IMR-90 (cell line): Measurements from ENCODE around the gene PTRH2. TPM values are rescaled to one million over a fixed set of nuclear protein-coding genes. Genes with fewer than 3 reads are reported as not detected.

Experiments
- ATAC-seq: fragments of 200-7000 bp; cut with Tn5 transposase; 2 replicates; pipeline ENCODE4 v1.9.1; 2020; ENCODE audit warnings: low read depth, mild to moderate bottlenecking, moderate library complexity
- BruUV-seq: library from RNA; stranded (reverse); fragments of 400-500 nt; replicated peaks from 2 replicates; lab custom pipeline; 2021; lab: Mats Ljungman, UMichigan
- CTCF ChIA-PET: fragments of 300-600 bp; formaldehyde crosslinking; extraction: SDS; loops from one replicate; lab custom pipeline; 2021; ENCODE audit warnings: antibody characterized with exemption; lab: Yijun Ruan, JAX
- POLR2A ChIA-PET: fragments of 300-600 bp; sonication (Branson Sonifier 250); formaldehyde crosslinking; loops from one replicate; lab custom pipeline; 2022; ENCODE audit warnings: antibody characterized with exemption; ENCODE audit not compliant: unreplicated experiment; lab: Charles Lee
- DNase-seq: peaks from one replicate; pipeline ENCODE4 v3.0.0; 2013
- H2AFZ ChIP-seq: replicated peaks from 2 replicates; pipeline ENCODE3; 2013; ENCODE audit warnings: low read length, mild to moderate bottlenecking; ENCODE audit not compliant: poor library complexity
- H2AK5ac ChIP-seq: 2 replicates; pipeline ENCODE4 v1.6.1; 2013; ENCODE audit warnings: low read depth, low read length, inconsistent platforms
- H2AK9ac ChIP-seq: replicated peaks from 2 replicates; pipeline ENCODE3; 2013; ENCODE audit warnings: mild to moderate bottlenecking, low read depth, low read length, moderate library complexity; ENCODE audit not compliant: poor library complexity
- H2BK120ac ChIP-seq: 2 replicates; pipeline ENCODE4 v1.6.1; 2013; ENCODE audit warnings: low read depth, low read length, inconsistent platforms
- H2BK15ac ChIP-seq: 3 replicates; pipeline ENCODE4 v1.6.1; 2013; ENCODE audit warnings: low read depth, low read length, inconsistent platforms
- H2BK20ac ChIP-seq: 2 replicates; pipeline ENCODE4 v1.6.1; 2013; ENCODE audit warnings: low read depth, mild to moderate bottlenecking, inconsistent platforms, low read length, moderate library complexity
- H2BK5ac ChIP-seq: 2 replicates; pipeline ENCODE4 v1.6.1; 2013; ENCODE audit warnings: mild to moderate bottlenecking, low read depth, low read length, inconsistent platforms; ENCODE audit not compliant: poor library complexity, severe bottlenecking
- H3K14ac ChIP-seq: replicated peaks from 2 replicates; pipeline ENCODE4 v1.6.1; 2013; ENCODE audit warnings: low read depth, low read length, inconsistent platforms
- H3K18ac ChIP-seq: 2 replicates; pipeline ENCODE4 v1.6.1; 2013; ENCODE audit warnings: low read depth, low read length, control low read depth
- H3K23ac ChIP-seq: 2 replicates; pipeline ENCODE4 v1.6.1; 2013; ENCODE audit warnings: low read depth, low read length, inconsistent platforms
- H3K27ac ChIP-seq: 2 replicates; pipeline ENCODE4 v1.5.1; 2013; ENCODE audit warnings: mild to moderate bottlenecking, control low read depth, low read length; ENCODE audit not compliant: insufficient read depth
- H3K27me3 ChIP-seq: 2 replicates; pipeline ENCODE4 v1.6.1; 2013; ENCODE audit warnings: low read length; ENCODE audit not compliant: control insufficient read depth, insufficient read depth
- H3K36me3 ChIP-seq: 2 replicates; pipeline ENCODE4 v1.6.1; 2013; ENCODE audit warnings: low read length, mixed read lengths; ENCODE audit not compliant: control insufficient read depth, insufficient read depth
- H3K4ac ChIP-seq: 2 replicates; pipeline ENCODE4 v1.6.1; 2013; ENCODE audit warnings: low read depth, low read length, inconsistent platforms
- H3K4me1 ChIP-seq: 2 replicates; pipeline ENCODE4 v1.6.1; 2013; ENCODE audit warnings: low read length, mixed read lengths; ENCODE audit not compliant: control insufficient read depth, insufficient read depth
- H3K4me2 ChIP-seq: 2 replicates; pipeline ENCODE4 v1.6.1; 2013; ENCODE audit warnings: low read depth, mild to moderate bottlenecking, control low read depth, low read length, moderate library complexity
- H3K4me3 ChIP-seq: 2 replicates; pipeline ENCODE4 v1.5.1; 2013; ENCODE audit warnings: low read depth, mild to moderate bottlenecking, control low read depth, low read length, moderate library complexity; ENCODE audit not compliant: insufficient read depth
- H3K56ac ChIP-seq: 2 replicates; pipeline ENCODE4 v1.6.1; 2013; ENCODE audit warnings: low read length, inconsistent platforms; ENCODE audit not compliant: insufficient read depth; ENCODE audit errors: extremely low read depth
- H3K79me1 ChIP-seq, 2 experiments: 2 replicates each; pipeline ENCODE4 v1.6.1; 2013; ENCODE audit warnings: low read length in 2 of 2, inconsistent platforms in 1 of 2, low read depth in 1 of 2
- H3K9ac ChIP-seq: 2 replicates; pipeline ENCODE4 v1.6.1; 2013; ENCODE audit warnings: low read depth, low read length, control low read depth
- H3K9me1 ChIP-seq: 2 replicates; pipeline ENCODE4 v1.6.1; 2013; ENCODE audit warnings: low read length, inconsistent platforms; ENCODE audit not compliant: insufficient read depth
- H3K9me3 ChIP-seq: 2 replicates; pipeline ENCODE4 v1.6.1; 2013; ENCODE audit warnings: low read length; ENCODE audit not compliant: control insufficient read depth, insufficient read depth
- H4K20me1 ChIP-seq: 2 replicates; pipeline ENCODE4 v1.6.1; 2013; ENCODE audit warnings: low read length, inconsistent platforms; ENCODE audit not compliant: insufficient read depth
- H4K5ac ChIP-seq: 2 replicates; pipeline ENCODE4 v1.6.1; 2013; ENCODE audit warnings: mild to moderate bottlenecking, low read depth, low read length, control low read depth
- H4K8ac ChIP-seq, 2 experiments: 2 replicates each; pipeline ENCODE4 v1.6.1; 2013; ENCODE audit warnings: low read depth in 2 of 2, low read length in 2 of 2, control low read depth in 1 of 2, inconsistent platforms in 1 of 2
- H4K91ac ChIP-seq: 2 replicates; pipeline ENCODE4 v1.6.1; 2013; ENCODE audit warnings: low read depth, low read length, inconsistent platforms; ENCODE audit not compliant: insufficient read depth
- BHLHE40 ChIP-seq: fragments of 150-350 bp; IDR thresholded peaks from 2 replicates; pipeline ENCODE4 v1.6.1; 2016; ENCODE audit warnings: mild to moderate bottlenecking, low read depth, low read length
- CEBPB ChIP-seq: IDR thresholded peaks from 2 replicates; pipeline ENCODE4 v1.6.1; 2012; ENCODE audit warnings: low read depth, low read length, improper control_type of control experiment
- CHD1 ChIP-seq: IDR thresholded peaks from 2 replicates; pipeline ENCODE4 v1.6.1; 2012; ENCODE audit warnings: low read depth, low read length, improper control_type of control experiment
- FOS ChIP-seq: fragments of 150-350 bp; IDR thresholded peaks from 2 replicates; pipeline ENCODE4 v1.6.1; 2016; ENCODE audit warnings: low read depth, low read length
- MXI1 ChIP-seq: IDR thresholded peaks from 2 replicates; pipeline ENCODE4 v1.6.1; 2012; ENCODE audit warnings: low read depth, mild to moderate bottlenecking, low read length, moderate library complexity, borderline replicate concordance
- SMC3 ChIP-seq: fragments of 150-350 bp; IDR thresholded peaks from 2 replicates; pipeline ENCODE4 v1.6.1; 2016; ENCODE audit warnings: low read depth, mild to moderate bottlenecking, antibody characterized with exemption, low read length, moderate library complexity
- WGBS, 2 experiments: methylation state at CpG; one replicate each; pipeline versions ENCODE4 v1.1.5 to v1.1.7; 2013; ENCODE audit warnings: missing lambda C conversion rate in 2 of 2; ENCODE audit not compliant: insufficient read length in 1 of 2; ENCODE audit errors: extremely low coverage in 2 of 2; 5-methylcytosine and 5-hydroxymethylcytosine counted together
- dilution Hi-C: fragments of 300-500 bp; cut with HindIII; formaldehyde crosslinking; loops from one replicate; pipeline ENCODE4 v1.14.3; 2018; ENCODE audit warnings: low sequenced_read_pairs; ENCODE audit not compliant: unreplicated experiment
- in situ Hi-C: fragments of 300-500 bp; cut with MboI; formaldehyde crosslinking; loops from 3 replicates; pipeline ENCODE4 v1.14.3; 2019; ENCODE audit warnings: low sequenced_read_pairs, inconsistent platforms, mixed read lengths
- intact Hi-C: fragments of 100-400 bp; cut with micrococcal nuclease; formaldehyde crosslinking; loops from 2 replicates; pipeline ENCODE4 v1.10.0; 2022
- polyA plus RNA-seq, 3 experiments: library from polyadenylated mRNA; depleted of rRNA; stranded (reverse); fragments of >200 nt; gene quantifications; 2 replicates each; pipeline ENCODE4 v1.2.3, GENCODE V29; 2012; ENCODE audit warnings: low replicate concordance in 1 of 3
- total RNA-seq: library from RNA; depleted of rRNA; stranded (reverse); fragments of >200 nt; gene quantifications from 2 replicates; pipeline ENCODE4 v1.2.3, GENCODE V29; 2012
- TF ChIP-seq, protein P1 (sequence below): fragments of 150-350 bp; IDR thresholded peaks from 2 replicates; pipeline ENCODE4 v1.6.1; 2017; ENCODE audit warnings: mild to moderate bottlenecking, antibody characterized with exemption, low read length, low read depth
- TF ChIP-seq, protein P2 (sequence below): fragments of 150-350 bp; IDR thresholded peaks from 2 replicates; pipeline ENCODE4 v1.6.1; 2016; ENCODE audit warnings: low read depth, mild to moderate bottlenecking, low read length, moderate library complexity, borderline replicate concordance
- TF ChIP-seq, protein P3 (sequence below): conservative IDR thresholded peaks from 2 replicates; pipeline ENCODE4 v1.5.1; 2012; ENCODE audit warnings: mild to moderate bottlenecking, low read depth, low read length, improper control_type of control experiment

Gene PTRH2
- total and polyA plus RNA-seq, 2 of the 4 experiments (the other 2 are of a cell fraction): 24.9 to 49.7 TPM

DNA sequence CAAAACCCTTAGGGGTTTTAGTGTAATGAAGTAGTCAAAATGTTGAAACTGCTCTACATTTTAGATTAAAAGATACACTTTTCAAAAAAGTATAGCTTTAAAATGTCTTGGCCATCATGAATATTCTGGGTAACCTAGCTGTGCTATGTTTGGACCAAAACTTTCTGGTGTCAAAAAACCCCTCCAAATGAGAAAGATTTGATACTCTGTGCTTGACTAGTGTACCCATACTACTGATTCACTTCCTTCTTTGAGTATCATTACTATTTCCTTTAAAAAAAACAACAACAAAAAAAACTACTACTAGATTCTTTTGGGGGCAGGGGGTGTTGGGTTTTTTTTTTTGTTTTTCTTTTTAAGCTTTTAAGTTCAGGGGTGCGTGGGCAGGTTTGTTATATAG, 37.3 kb downstream of the PTRH2 start:
- DNase-seq: no peak
- ChIA-PET POLR2A (interaction anchor here (0.6 kb wide), 1 partner anchor 422 kb away, joined by 3 read pairs; no protein-coding TSS in a partner anchor), CTCF (no interaction called here)
- Histone ChIP-seq H4K8ac (peak overlapping the region in 1 of 2 experiments; percentile 54; a peak in 2 of 4 replicates), H3K23ac (peak overlapping the region; percentile 29; the same call in 1 of the 2 replicates), H2AK5ac (0 out of 2 replicates have a peak overlapping the region, but pooled peaks have one; percentile 84), H4K91ac (no peak overlapping the region), H3K9ac (no peak overlapping the region), H2AFZ (no peak overlapping the region), H3K36me3 (peaks cover 37% of the 10 kb centered on the region), H3K14ac (no peak overlapping the region; the same call in 1 of the 2 replicates), H4K20me1 (peaks cover 11% of the 10 kb centered on the region; the same call in 1 of the 2 replicates), H3K4me1 (peaks cover 11% of the 10 kb centered on the region), H3K4me2 (no peak overlapping the region), H3K27ac (no peak overlapping the region), H3K27me3 (no peaks in the 10 kb centered on the region), H3K56ac (no peak overlapping the region), H3K4ac (no peak overlapping the region; the same call in 1 of the 2 replicates), H3K18ac (no peak overlapping the region; the same call in 1 of the 2 replicates), H3K9me3 (no peaks in the 10 kb centered on the region), H3K79me1 (peaks cover 25 to 42% of the 10 kb centered on the region in 2 experiments), H3K4me3 (no peak overlapping the region), H2AK9ac (no peak overlapping the region), H2BK120ac (peak overlapping the region; percentile 54; the same call in 1 of the 2 replicates), H4K5ac (no peak overlapping the region), H2BK20ac (peak overlapping the region; percentile 44; the same call in 1 of the 2 replicates), H2BK5ac (peak overlapping the region; percentile 97), H2BK15ac (peak overlapping the region; percentile 68; the same call in 1 of the 3 replicates), H3K9me1 (peaks cover 3% of the 10 kb centered on the region; the same call in 1 of the 2 replicates)
- in situ Hi-C loops (no loop called here), intact Hi-C loops (no loop called here), dilution Hi-C loops (no loop called here)
- TF ChIP-seq CHD1 (no peak), BHLHE40 (no peak), CEBPB (no peak), FOS (no peak), SMC3 (no peak), MXI1 (no peak)
- TF ChIP-seq, protein P1, sequence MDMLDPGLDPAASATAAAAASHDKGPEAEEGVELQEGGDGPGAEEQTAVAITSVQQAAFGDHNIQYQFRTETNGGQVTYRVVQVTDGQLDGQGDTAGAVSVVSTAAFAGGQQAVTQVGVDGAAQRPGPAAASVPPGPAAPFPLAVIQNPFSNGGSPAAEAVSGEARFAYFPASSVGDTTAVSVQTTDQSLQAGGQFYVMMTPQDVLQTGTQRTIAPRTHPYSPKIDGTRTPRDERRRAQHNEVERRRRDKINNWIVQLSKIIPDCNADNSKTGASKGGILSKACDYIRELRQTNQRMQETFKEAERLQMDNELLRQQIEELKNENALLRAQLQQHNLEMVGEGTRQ: no peak
- TF ChIP-seq, protein P2, sequence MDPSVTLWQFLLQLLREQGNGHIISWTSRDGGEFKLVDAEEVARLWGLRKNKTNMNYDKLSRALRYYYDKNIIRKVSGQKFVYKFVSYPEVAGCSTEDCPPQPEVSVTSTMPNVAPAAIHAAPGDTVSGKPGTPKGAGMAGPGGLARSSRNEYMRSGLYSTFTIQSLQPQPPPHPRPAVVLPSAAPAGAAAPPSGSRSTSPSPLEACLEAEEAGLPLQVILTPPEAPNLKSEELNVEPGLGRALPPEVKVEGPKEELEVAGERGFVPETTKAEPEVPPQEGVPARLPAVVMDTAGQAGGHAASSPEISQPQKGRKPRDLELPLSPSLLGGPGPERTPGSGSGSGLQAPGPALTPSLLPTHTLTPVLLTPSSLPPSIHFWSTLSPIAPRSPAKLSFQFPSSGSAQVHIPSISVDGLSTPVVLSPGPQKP: no peak
- TF ChIP-seq, protein P3, sequence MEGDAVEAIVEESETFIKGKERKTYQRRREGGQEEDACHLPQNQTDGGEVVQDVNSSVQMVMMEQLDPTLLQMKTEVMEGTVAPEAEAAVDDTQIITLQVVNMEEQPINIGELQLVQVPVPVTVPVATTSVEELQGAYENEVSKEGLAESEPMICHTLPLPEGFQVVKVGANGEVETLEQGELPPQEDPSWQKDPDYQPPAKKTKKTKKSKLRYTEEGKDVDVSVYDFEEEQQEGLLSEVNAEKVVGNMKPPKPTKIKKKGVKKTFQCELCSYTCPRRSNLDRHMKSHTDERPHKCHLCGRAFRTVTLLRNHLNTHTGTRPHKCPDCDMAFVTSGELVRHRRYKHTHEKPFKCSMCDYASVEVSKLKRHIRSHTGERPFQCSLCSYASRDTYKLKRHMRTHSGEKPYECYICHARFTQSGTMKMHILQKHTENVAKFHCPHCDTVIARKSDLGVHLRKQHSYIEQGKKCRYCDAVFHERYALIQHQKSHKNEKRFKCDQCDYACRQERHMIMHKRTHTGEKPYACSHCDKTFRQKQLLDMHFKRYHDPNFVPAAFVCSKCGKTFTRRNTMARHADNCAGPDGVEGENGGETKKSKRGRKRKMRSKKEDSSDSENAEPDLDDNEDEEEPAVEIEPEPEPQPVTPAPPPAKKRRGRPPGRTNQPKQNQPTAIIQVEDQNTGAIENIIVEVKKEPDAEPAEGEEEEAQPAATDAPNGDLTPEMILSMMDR: no peak
- no TSS peak for BruUV-seq
- no peak for ATAC-seq
- no CpG with 5 or more reads among the region's 1 CpG for WGBS, 2 experiments
